CD4-positive, alpha-beta T cell (primary cell): ENCODE measurements around the gene PARD3B. TPM values are rescaled to one million over a fixed set of nuclear protein-coding genes. Genes with fewer than 3 reads are reported as not detected.

Experiments used
- ATAC-seq: fragments of 200-7000 bp; cut with Tn5 transposase; one replicate; pipeline ENCODE4 v1.10.0; 2022; ENCODE audit warnings: mild to moderate bottlenecking; ENCODE audit not compliant: poor library complexity
- CTCF ChIA-PET: fragments of 350-600 bp; sonication (Branson Sonifier 250); formaldehyde crosslinking; loops from one replicate; lab custom pipeline; 2021; ENCODE audit warnings: antibody characterized with exemption, inconsistent platforms; lab: Charles Lee
- POLR2A ChIA-PET: fragments of 350-600 bp; sonication (Branson Sonifier 250); formaldehyde crosslinking; loops from one replicate; lab custom pipeline; 2021; ENCODE audit warnings: antibody characterized with exemption, inconsistent platforms; lab: Charles Lee
- DNase-seq, 14 experiments: peaks; one replicate each; pipeline ENCODE4 v3.0.0-alpha.2; 2013 to 2020; ENCODE audit warnings: mixed read lengths in 2 of 14
- H3K27ac ChIP-seq, 2 donors: one replicate each; pipeline versions ENCODE4 v1.5.1 to v1.7.0; 2013; ENCODE audit warnings: low read length in 2 of 2, low read depth in 1 of 2, mild to moderate bottlenecking in 1 of 2
- H3K27me3 ChIP-seq, 2 experiments: 1 replicate in 1 of 2; 2 replicates in 1 of 2; pipeline versions ENCODE4 v1.6.1 to v1.7.0; 2013; ENCODE audit warnings: low read length in 2 of 2, control low read depth in 1 of 2, mild to moderate bottlenecking in 1 of 2, moderate library complexity in 1 of 2; ENCODE audit not compliant: insufficient read depth in 2 of 2, control insufficient read depth in 1 of 2
- H3K36me3 ChIP-seq: one replicate; pipeline ENCODE4 v1.6.1; 2013; ENCODE audit warnings: low read length, control low read depth; ENCODE audit not compliant: insufficient read depth
- H3K4me1 ChIP-seq: one replicate; pipeline ENCODE4 v1.6.1; 2013; ENCODE audit warnings: low read length, control low read depth; ENCODE audit not compliant: insufficient read depth
- H3K4me3 ChIP-seq: one replicate; pipeline ENCODE4 v1.5.1; 2013; ENCODE audit warnings: mild to moderate bottlenecking, low read length, moderate library complexity
- H3K9me3 ChIP-seq, 2 experiments: 1 replicate in 1 of 2; 2 replicates in 1 of 2; pipeline versions ENCODE4 v1.6.1 to v1.7.0; 2013; ENCODE audit warnings: low read length in 2 of 2, mild to moderate bottlenecking in 2 of 2, control low read depth in 1 of 2, moderate library complexity in 1 of 2; ENCODE audit not compliant: control insufficient read depth in 1 of 2, insufficient read depth in 1 of 2
- H3K27ac Mint-ChIP-seq: one replicate; pipeline ENCODE4 v1.8.0; 2020; ENCODE audit warnings: mixed read lengths
- H3K27me3 Mint-ChIP-seq: one replicate; pipeline ENCODE4 v1.8.0; 2021; ENCODE audit warnings: mixed read lengths
- H3K36me3 Mint-ChIP-seq: one replicate; pipeline ENCODE4 v1.8.0; 2021; ENCODE audit warnings: low read depth, mixed read lengths
- H3K4me1 Mint-ChIP-seq: one replicate; pipeline ENCODE4 v1.8.0; 2021; ENCODE audit warnings: low read depth, mixed read lengths
- H3K4me3 Mint-ChIP-seq: one replicate; pipeline ENCODE4 v1.8.0; 2020; ENCODE audit warnings: mild to moderate bottlenecking, mixed read lengths
- H3K9me3 Mint-ChIP-seq: one replicate; pipeline ENCODE4 v1.8.0; 2020; ENCODE audit warnings: mixed read lengths
- intact Hi-C, 2 experiments: fragments of 100-400 bp; cut with DNase I in 1 of 2; cut with micrococcal nuclease in 1 of 2; formaldehyde crosslinking; loops; one replicate each; pipeline versions ENCODE4 v1.15.1 to v1.9.0; 2023 to 2025; cut with DNase I, micrococcal nuclease
- total RNA-seq, 174 experiments: library from RNA in 2 of 174; stranded (reverse) in 2 of 174; gene quantifications; one replicate each; pipeline ENCODE4 v1.2.3 and lab custom pipeline; 2021 to 2026
- TF ChIP-seq, protein P1 (sequence below): fragments of 200-600 bp; IDR thresholded peaks from one replicate; pipeline ENCODE4 v1.8.0; 2022; ENCODE audit warnings: antibody characterized with exemption, mild to moderate bottlenecking

PARD3B gene
- total RNA-seq, 2 experiments from 2014 or later: 0.87 to 1.9 TPM

DNA sequence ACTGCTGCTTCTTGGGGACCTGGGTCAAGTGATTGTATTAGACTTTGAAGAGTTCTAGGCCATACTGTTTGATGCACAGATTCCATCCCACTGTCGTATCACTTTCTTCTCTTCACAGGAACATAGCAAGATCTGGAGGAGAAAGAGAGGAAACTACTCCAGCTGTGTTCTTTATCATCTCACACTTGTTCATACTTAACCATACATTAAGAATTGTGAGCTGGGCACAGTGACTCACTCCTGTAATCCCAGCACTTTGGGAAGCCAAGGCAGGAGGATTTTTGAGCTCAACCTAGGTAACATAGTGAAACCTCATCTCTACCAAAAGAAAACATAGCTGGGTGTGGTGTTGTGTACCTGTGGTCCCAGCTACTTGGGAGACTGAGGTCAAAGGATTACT, 111.7 kb downstream of the PARD3B start:
- H3K27ac Mint-ChIP-seq: no peak overlapping the region
- H3K27me3 Mint-ChIP-seq: no peaks in the 10 kb centered on the region
- Histone ChIP-seq H3K36me3 (no peaks in the 10 kb centered on the region), H3K9me3 (no peaks in the 10 kb centered on the region), H3K27ac (no peak overlapping the region), H3K4me3 (no peak overlapping the region), H3K27me3 (no peaks in the 10 kb centered on the region), H3K4me1 (no peaks in the 10 kb centered on the region)
- ATAC-seq: no peak
- ChIA-PET CTCF (no interaction called here), POLR2A (no interaction called here)
- H3K4me3 Mint-ChIP-seq: no peak overlapping the region
- TF ChIP-seq, protein P1, sequence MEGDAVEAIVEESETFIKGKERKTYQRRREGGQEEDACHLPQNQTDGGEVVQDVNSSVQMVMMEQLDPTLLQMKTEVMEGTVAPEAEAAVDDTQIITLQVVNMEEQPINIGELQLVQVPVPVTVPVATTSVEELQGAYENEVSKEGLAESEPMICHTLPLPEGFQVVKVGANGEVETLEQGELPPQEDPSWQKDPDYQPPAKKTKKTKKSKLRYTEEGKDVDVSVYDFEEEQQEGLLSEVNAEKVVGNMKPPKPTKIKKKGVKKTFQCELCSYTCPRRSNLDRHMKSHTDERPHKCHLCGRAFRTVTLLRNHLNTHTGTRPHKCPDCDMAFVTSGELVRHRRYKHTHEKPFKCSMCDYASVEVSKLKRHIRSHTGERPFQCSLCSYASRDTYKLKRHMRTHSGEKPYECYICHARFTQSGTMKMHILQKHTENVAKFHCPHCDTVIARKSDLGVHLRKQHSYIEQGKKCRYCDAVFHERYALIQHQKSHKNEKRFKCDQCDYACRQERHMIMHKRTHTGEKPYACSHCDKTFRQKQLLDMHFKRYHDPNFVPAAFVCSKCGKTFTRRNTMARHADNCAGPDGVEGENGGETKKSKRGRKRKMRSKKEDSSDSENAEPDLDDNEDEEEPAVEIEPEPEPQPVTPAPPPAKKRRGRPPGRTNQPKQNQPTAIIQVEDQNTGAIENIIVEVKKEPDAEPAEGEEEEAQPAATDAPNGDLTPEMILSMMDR: no peak
- H3K36me3 Mint-ChIP-seq: no peaks in the 10 kb centered on the region
- intact Hi-C loops: no loop called here
- H3K4me1 Mint-ChIP-seq: no peaks in the 10 kb centered on the region
- H3K9me3 Mint-ChIP-seq: peaks cover 5% of the 10 kb centered on the region
- DNase-seq: no peak

DNA sequence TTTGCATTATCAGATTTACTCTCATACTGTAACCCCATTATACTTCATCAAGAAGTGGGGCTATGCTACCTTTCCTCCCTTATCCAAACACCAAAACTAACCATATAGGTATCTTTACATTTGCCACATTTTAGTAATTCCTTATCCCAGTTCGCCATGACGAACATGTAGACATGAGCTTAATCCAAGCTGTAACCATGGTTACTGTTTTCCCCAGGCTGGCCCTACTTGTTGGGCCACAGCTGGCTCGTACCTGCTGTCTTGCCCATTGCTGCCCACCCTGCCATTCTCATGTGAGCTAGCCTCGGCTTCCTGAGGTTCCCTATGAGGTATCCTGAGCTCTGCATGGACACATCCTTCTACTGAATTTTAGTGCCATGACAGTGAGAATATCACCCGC, 117.7 kb downstream of the PARD3B start:
- DNase-seq: no peak
- no peaks in the 10 kb centered on the region for H3K27me3 ChIP-seq
- Mint-ChIP-seq H3K9me3 (no peaks in the 10 kb centered on the region), H3K27me3 (no peaks in the 10 kb centered on the region), H3K27ac (no peak overlapping the region), H3K4me1 (no peaks in the 10 kb centered on the region), H3K36me3 (no peaks in the 10 kb centered on the region), H3K4me3 (no peak overlapping the region)
- H3K36me3 ChIP-seq: no peaks in the 10 kb centered on the region
- no peaks in the 10 kb centered on the region for H3K9me3 ChIP-seq
- H3K27ac ChIP-seq: no peak overlapping the region
- no peak overlapping the region for H3K4me3 ChIP-seq
- CTCF ChIA-PET: no interaction called here
- POLR2A ChIA-PET: no interaction called here
- intact Hi-C loops: no loop called here
- H3K4me1 ChIP-seq: no peaks in the 10 kb centered on the region
- TF ChIP-seq, protein P1: no peak
- no peak for ATAC-seq

DNA sequence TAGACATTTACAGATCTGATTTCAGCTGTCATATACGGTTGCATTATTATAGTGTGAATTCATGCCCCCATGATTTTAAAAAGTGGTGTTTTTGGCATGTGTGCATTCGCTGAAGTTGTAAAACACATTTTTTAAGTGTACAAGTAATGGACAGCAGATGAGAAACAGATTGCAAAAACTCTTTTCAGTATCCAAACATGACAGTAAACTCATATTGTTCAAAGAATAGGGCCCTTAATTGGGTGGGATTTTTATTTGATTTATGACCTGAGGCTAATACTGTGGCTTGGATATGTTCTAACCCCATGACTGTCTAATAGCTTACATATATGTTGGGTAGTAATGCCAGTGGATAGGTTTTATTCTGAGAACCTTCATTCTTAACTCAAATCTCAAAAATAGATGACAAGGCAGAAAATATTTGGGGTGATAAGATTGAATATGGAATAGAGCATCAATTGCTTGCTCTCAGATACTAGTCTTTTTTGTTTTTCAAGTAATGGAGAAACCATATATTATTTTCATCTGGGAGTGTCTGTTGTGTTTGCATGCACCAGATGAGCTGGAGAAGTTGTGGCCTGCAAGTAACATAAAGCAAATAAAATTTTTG, 118.6 kb downstream of the PARD3B start:
- H3K36me3 ChIP-seq: no peaks in the 10 kb centered on the region
- H3K4me1 ChIP-seq: no peaks in the 10 kb centered on the region
- no peaks in the 10 kb centered on the region for H3K27me3 Mint-ChIP-seq
- H3K27ac ChIP-seq: no peak overlapping the region
- intact Hi-C loops: no loop called here
- ChIA-PET CTCF (no interaction called here), POLR2A (no interaction called here)
- DNase-seq: no peak
- no peak overlapping the region for H3K4me3 ChIP-seq
- H3K9me3 Mint-ChIP-seq: no peaks in the 10 kb centered on the region
- no peaks in the 10 kb centered on the region for H3K27me3 ChIP-seq
- no peaks in the 10 kb centered on the region for H3K4me1 Mint-ChIP-seq
- no peaks in the 10 kb centered on the region for H3K36me3 Mint-ChIP-seq
- no peak overlapping the region for H3K27ac Mint-ChIP-seq
- H3K4me3 Mint-ChIP-seq: no peak overlapping the region
- no peak for ATAC-seq
- H3K9me3 ChIP-seq: no peaks in the 10 kb centered on the region
- TF ChIP-seq, protein P1: no peak
